ENCODE measurements around the gene EFCAB8.

EFCAB8 gene

DNA sequence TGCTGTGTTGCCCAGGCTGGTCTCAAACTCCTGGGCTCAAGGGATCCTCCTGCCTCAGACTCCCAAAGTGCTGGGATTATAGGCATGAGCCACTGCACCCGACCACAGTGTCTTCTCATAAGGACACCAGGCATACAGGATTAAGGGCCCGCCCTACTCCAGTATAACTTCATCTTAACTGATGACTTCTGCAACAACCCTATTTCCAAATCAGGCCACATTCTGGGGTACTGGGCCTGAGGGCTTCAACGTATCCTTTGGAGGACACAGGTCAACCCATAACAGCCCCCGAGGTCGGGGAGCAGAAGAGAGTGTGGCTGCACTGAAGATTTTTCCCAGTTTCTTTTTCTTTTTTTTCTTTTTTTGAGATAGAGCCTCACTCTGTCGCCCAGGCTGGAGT, 105.9 kb downstream of the EFCAB8 start:
- no peak overlapping the region for H3K4me3 ChIP-seq (ENCODE audit: low read depth, low read length)
- TF ChIP-seq, protein P1, sequence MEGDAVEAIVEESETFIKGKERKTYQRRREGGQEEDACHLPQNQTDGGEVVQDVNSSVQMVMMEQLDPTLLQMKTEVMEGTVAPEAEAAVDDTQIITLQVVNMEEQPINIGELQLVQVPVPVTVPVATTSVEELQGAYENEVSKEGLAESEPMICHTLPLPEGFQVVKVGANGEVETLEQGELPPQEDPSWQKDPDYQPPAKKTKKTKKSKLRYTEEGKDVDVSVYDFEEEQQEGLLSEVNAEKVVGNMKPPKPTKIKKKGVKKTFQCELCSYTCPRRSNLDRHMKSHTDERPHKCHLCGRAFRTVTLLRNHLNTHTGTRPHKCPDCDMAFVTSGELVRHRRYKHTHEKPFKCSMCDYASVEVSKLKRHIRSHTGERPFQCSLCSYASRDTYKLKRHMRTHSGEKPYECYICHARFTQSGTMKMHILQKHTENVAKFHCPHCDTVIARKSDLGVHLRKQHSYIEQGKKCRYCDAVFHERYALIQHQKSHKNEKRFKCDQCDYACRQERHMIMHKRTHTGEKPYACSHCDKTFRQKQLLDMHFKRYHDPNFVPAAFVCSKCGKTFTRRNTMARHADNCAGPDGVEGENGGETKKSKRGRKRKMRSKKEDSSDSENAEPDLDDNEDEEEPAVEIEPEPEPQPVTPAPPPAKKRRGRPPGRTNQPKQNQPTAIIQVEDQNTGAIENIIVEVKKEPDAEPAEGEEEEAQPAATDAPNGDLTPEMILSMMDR (IDR thresholded peaks at IDR 0.05; ENCODE audit: low read depth, low read length), result no peak
- TF ChIP-seq MYC (IDR thresholded peaks at IDR 0.05; ENCODE audit: low read depth, low read length), result no peak
- DNase-seq (ENCODE audit: low read depth), result no peak

DNA sequence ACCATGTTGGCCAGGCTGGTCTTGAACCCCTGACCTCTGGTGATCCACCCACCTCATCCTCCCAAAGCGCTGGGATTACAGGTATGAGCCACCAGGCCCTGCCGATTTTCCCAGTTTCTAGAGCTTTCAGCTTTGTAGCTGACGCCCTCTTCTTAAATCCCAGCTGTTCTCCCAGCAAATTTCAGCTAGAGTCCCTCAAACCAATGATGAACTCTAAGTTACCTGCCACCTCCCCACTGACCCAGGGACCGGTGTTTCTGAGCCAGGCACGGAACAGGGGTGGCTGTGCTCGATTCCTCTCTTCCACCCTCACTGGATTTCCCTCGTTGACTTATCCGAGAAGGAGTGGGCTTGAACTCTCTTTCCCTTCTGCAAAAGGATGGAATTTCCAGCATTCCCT, 106.4 kb downstream of the EFCAB8 start:
- no peak for DNase-seq (ENCODE audit: low read depth)
- TF ChIP-seq POLR2A (IDR thresholded peaks at IDR 0.05; ENCODE audit: extremely low read depth, insufficient read length) (no peak), MYC (IDR thresholded peaks at IDR 0.05; ENCODE audit: low read depth, low read length) (no peak)
- TF ChIP-seq, protein P2, sequence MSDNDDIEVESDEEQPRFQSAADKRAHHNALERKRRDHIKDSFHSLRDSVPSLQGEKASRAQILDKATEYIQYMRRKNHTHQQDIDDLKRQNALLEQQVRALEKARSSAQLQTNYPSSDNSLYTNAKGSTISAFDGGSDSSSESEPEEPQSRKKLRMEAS (IDR thresholded peaks at IDR 0.05; ENCODE audit: low read depth, low read length), result no peak
- TF ChIP-seq, protein P1 (IDR thresholded peaks at IDR 0.05; ENCODE audit: low read depth, low read length), result no peak
- H3K4me3 ChIP-seq (ENCODE audit: low read depth, low read length), result no peak overlapping the region

DNA sequence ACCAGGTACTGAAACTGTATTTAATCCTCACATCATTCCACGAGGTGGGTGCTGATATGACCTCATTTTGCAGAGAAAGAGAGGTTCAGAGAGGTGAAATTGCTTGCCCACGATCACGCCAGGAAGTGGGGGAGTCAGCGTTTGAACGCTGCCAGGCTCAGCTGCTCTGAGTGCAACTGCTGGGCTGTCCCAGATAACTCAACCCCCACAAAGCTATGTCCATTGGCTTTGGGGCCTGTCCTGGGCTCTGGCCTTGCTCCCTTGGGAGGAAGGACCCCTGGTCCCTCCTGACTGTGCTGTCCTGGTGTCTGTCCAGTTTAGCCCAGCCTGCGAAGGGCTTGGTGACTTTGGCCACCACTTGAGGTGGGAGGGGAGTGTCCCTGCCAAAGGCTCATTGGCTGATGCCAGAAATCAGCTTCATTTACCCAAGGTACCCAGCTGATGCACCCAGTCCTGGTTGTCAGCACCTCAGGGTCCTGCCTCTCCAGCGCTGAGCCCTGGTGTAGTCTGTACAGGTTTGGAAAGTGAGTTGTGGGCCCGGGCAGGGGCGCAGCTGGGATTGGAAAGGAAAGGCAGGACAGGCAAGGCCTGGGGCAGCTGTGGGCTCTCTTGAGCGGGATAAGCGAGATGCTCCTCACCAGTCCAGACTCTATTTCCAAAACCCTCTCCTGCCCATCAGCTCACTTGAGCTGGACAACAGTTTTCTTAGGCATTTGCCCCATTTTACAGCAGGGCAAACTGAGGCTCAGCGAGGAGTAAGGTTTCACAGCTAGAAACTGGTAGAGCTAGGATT, 107.1 kb downstream of the EFCAB8 start:
- H3K4me3 ChIP-seq (ENCODE audit: low read depth, low read length), result no peak overlapping the region
- no peak; the same call in 1 of the 2 replicates for TF ChIP-seq MYC (IDR thresholded peaks at IDR 0.05; ENCODE audit: low read depth, low read length)
- DNase-seq (ENCODE audit: low read depth), result peak; percentile 50

DNA sequence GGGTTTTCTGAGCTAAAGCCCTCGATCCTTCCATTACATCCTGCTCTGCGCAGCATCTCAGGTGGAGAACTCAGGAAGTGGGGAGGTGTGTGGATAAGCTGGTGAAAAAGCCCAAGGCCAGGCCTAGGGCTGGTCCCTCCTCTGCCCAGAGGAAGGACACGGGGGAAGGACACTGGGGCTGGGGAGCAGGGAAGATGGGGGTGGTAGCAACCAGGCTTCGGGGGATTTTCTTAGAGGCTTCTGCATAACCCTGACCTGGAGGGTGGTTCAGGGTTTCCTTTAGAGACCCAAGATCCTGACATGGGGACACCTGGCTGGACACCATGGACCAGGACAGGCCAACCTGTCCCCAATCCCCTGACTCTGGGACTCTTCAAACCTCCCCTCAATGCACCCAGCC, 107.7 kb downstream of the EFCAB8 start:
- no peak overlapping the region for H3K4me3 ChIP-seq (ENCODE audit: low read depth, low read length)
- no peak for DNase-seq (ENCODE audit: low read depth)
- TF ChIP-seq POLR2A (IDR thresholded peaks at IDR 0.05; ENCODE audit: extremely low read depth, insufficient read length), result no peak

DNA sequence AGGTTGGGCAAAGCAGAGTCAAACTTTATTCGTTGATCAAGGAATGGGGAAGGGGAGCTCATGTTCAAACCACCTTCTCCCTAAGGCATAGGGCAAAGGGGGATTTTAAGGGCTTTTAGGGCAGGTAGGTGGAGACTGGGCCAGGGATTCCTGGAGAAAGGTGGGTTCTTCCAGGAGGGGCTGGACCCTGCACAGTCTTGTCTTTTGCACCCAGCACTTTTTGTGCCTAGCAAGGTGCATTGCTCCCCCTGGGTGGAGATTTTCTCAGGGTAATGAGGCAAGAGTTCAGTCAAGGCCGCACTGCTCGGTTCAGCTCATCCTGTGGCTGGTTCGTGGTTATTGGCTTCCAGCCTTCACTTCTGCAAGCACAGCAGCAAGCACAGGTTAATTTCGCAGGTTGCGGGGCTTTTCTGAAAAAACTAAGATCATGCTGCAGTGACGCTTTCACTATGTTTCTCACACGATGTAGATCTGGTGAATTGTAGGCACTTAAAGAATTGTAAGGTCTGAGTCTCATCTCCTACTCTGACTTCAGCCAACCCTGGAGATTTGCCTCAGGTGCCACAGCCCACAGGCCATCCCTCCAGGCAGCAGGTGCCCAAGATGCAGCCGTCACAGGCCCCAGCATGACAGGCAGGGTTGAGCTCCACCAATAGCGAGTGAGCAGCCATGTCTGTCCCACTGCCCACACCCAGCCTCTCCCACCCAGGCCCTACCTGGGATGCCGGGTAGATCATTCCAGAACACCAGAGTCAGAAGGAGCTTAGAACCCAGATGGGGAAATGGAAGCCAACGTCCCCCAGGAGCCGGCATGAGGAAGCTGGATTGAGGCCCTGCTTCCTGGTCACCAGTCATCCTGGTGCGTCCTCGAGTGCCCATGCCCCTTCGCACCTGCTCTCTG, 108.4 kb downstream of the EFCAB8 start:
- DNase-seq (ENCODE audit: low read depth), result peak; percentile 68
- TF ChIP-seq POLR2A (IDR thresholded peaks at IDR 0.05; ENCODE audit: extremely low read depth, insufficient read length) (no peak), MYC (IDR thresholded peaks at IDR 0.05; ENCODE audit: low read depth, low read length) (no peak)
- TF ChIP-seq, protein P2 (IDR thresholded peaks at IDR 0.05; ENCODE audit: low read depth, low read length), result no peak
- TF ChIP-seq, protein P1 (IDR thresholded peaks at IDR 0.05; ENCODE audit: low read depth, low read length), result no peak
- no peak overlapping the region for H3K4me3 ChIP-seq (ENCODE audit: low read depth, low read length)

DNA sequence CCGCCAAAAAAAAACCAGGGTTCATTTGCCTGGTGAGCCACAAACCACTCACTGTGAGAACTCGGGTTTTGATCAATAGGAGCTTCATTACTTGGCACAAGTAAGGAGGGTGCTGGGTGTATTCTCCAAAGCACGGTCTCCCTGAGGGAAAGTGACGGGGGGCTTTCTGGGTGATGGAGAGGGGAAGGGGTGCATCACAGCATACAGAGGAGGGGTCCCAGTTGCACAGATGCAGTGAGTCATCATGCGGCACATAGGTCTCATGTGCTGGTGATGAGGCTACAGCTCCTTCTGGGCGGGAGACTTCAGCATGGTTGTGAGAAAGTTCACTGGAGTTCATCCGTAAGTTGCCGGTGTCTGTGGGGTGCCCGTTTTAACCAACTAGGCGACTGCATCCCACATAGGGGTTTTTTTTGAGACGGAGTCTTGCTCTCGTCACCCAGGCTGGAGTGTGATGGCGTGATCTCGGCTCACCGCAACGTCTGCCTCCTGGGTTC, 109.3 kb downstream of the EFCAB8 start:
- H3K4me3 ChIP-seq (ENCODE audit: low read depth, low read length), result no peak overlapping the region
- no peak for DNase-seq (ENCODE audit: low read depth)
- TF ChIP-seq, protein P1 (IDR thresholded peaks at IDR 0.05; ENCODE audit: low read depth, low read length), result no peak
- TF ChIP-seq, protein P2 (IDR thresholded peaks at IDR 0.05; ENCODE audit: low read depth, low read length), result no peak
- TF ChIP-seq POLR2A (IDR thresholded peaks at IDR 0.05; ENCODE audit: extremely low read depth, insufficient read length), result no peak
- no peak for TF ChIP-seq MYC (IDR thresholded peaks at IDR 0.05; ENCODE audit: low read depth, low read length)

Measured in NB4 (cell line).